ENCODE data around the gene KRTAP4-8.
"Not testable (repeated sequence)": the region's sequence is repeated elsewhere in the genome, so short reads cannot be mapped to it uniquely, and the experiment has no call there.

KRTAP4-8 gene

GRCh38 chr17:41098042-41098441, at the start of gene KRTAP4-8:
Gene KRTAP4-8, minus strand, starts transcription at chr17:41098142. Its CDS starts 58 bp downstream, at chr17:41098084.
- no peak for DNase-seq (ENCODE audit: low read depth in 2 of 2, low spot score in 1 of 2)

GRCh38 chr17:41145261-41145660, 47.3 kb upstream of the KRTAP4-8 start:
- no peak for DNase-seq (ENCODE audit: low read depth in 2 of 2, low spot score in 1 of 2)

GRCh38 chr17:41144846-41145245, 46.9 kb upstream of the KRTAP4-8 start:
- DNase-seq (ENCODE audit: low read depth in 2 of 2, low spot score in 1 of 2) = no peak

- DNase-seq (ENCODE audit: low read depth in 2 of 2, low spot score in 1 of 2) = no peak
Measured at GRCh38 chr17:41141361-41141760, 43.4 kb upstream of the KRTAP4-8 start.

- DNase-seq (ENCODE audit: low read depth in 2 of 2, low spot score in 1 of 2) = no peak
Measured at GRCh38 chr17:41140360-41141131, 42.6 kb upstream of the KRTAP4-8 start, which contains the start of gene KRTAP4-6. Gene KRTAP4-6, minus strand, starts transcription at chr17:41140544. Its CDS starts 57 bp downstream, at chr17:41140487.

GRCh38 chr17:41139865-41140264, 41.9 kb upstream of the KRTAP4-8 start:
- DNase-seq (ENCODE audit: low read depth in 2 of 2, low spot score in 1 of 2) = not testable (repeated sequence)

GRCh38 chr17:41133880-41134735, 36.2 kb upstream of the KRTAP4-8 start:
- DNase-seq (ENCODE audit: low read depth in 2 of 2, low spot score in 1 of 2) = no peak

- no peak for DNase-seq (ENCODE audit: low read depth in 2 of 2, low spot score in 1 of 2)
Measured at GRCh38 chr17:41131979-41132378, 34.0 kb upstream of the KRTAP4-8 start.

- DNase-seq (ENCODE audit: low read depth in 2 of 2, low spot score in 1 of 2) = no peak
Measured at GRCh38 chr17:41127371-41127770, 29.4 kb upstream of the KRTAP4-8 start.

- DNase-seq (ENCODE audit: low read depth in 2 of 2, low spot score in 1 of 2) = no peak
Measured at GRCh38 chr17:41126412-41126811, 28.5 kb upstream of the KRTAP4-8 start.

GRCh38 chr17:41125064-41125463, 27.1 kb upstream of the KRTAP4-8 start:
- no peak for DNase-seq (ENCODE audit: low read depth in 2 of 2, low spot score in 1 of 2)

- not testable (repeated sequence) for DNase-seq (ENCODE audit: low read depth in 2 of 2, low spot score in 1 of 2)
Measured at GRCh38 chr17:41123991-41124371, 26.0 kb upstream of the KRTAP4-8 start, which contains the start of gene KRTAP4-12. Gene KRTAP4-12, minus strand, starts transcription at chr17:41124182. Its CDS starts 60 bp downstream, at chr17:41124122.

- not testable (repeated sequence) for DNase-seq (ENCODE audit: low read depth in 2 of 2, low spot score in 1 of 2)
Measured at GRCh38 chr17:41123292-41123990, 25.5 kb upstream of the KRTAP4-8 start.

- DNase-seq (ENCODE audit: low read depth in 2 of 2, low spot score in 1 of 2) = no peak
Measured at GRCh38 chr17:41121742-41122141, 23.8 kb upstream of the KRTAP4-8 start.

- DNase-seq (ENCODE audit: low read depth in 2 of 2, low spot score in 1 of 2) = not testable (repeated sequence)
Measured at GRCh38 chr17:41119696-41120690, 22.1 kb upstream of the KRTAP4-8 start.

GRCh38 chr17:41118721-41119120, 20.8 kb upstream of the KRTAP4-8 start:
- DNase-seq (ENCODE audit: low read depth in 2 of 2, low spot score in 1 of 2) = no peak

GRCh38 chr17:41117846-41118386, 20.0 kb upstream of the KRTAP4-8 start, which contains the start of gene KRTAP4-11:
Gene KRTAP4-11, minus strand, starts transcription at chr17:41118373. Its CDS starts 58 bp downstream, at chr17:41118315.
- not testable (repeated sequence) for DNase-seq (ENCODE audit: low read depth in 2 of 2, low spot score in 1 of 2)

GRCh38 chr17:41116297-41116696, 18.4 kb upstream of the KRTAP4-8 start:
- no peak for DNase-seq (ENCODE audit: low read depth in 2 of 2, low spot score in 1 of 2)

- DNase-seq (ENCODE audit: low read depth in 2 of 2, low spot score in 1 of 2) = no peak
Measured at GRCh38 chr17:41111151-41111885, 13.4 kb upstream of the KRTAP4-8 start.
